ENCODE results near the gene CCDC68.
"Not testable (repeated sequence)": the region's sequence is repeated elsewhere in the genome, so short reads cannot be mapped to it uniquely, and the experiment has no call there.

Gene CCDC68

DNA sequence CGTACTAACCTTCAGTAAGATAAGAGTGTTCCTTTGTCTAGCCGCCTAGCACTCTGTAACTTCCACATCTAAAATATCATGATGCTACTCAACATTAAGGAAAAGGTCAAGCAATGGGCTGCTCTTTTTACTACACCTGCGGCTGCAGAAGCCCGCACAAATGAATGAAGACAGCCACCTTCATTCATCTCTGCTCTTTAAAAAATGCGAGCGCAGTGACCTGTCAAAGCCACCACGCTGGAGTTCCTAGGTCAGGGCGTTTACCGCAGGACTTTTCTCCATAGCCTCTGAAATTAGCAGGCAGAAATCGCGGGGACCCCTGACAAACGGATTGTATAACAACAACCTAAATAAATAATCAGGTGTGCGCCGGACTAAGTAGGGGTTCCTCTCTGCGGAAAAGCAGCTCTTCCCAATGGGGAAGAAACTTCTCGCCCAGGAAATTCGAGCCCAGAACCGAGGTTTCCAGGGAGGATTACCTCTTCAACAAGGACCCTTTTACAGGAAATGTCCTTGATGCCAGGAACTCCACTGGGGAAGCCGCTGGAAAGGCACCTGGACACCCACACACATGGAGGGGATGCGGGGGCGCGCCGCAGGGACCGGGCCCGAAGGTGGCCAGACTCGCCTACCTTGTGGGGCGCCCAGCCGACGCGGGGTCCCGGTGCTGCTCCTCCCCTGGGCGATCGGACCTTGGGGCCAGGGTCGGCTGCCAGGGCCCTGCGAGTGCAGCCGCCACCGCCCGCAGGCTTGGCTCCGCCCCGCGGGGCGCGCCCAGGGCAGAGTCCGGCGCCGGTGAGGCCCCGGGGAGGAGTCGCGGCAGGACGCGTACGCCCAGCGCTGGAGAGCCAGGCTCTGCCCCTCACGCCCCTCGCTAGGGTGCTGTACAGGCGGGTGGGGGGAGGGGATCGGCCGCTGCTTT, at the start of gene CCDC68:
TSS of gene CCDC68 (minus strand) at position 758 of the 922 bp plus-strand sequence. CDS start 16,670 bp downstream, outside the sequence.
- DNase-seq, result no peak

GRCh38 chr18:55007602-55008001, 48.3 kb upstream of the CCDC68 start:
- no peak for DNase-seq

DNA sequence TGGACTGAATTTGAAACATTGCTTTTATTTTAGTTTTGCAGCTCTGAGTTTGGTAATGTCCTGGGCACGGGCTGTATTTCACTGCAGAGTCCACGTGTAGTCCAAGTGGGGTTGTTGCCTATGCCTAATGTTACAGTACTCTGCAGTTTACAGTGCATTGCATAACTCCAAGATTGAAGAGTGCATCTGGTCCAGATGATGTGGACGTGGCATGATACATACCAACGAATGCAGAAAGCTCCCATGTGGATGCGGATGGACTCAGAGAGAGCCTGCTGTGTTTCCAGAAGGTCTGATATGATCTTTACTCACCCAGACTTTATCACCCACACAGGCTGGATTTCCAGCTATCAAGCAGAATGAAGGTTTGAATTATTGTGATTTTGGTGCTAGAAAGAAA, 44.4 kb upstream of the CCDC68 start:
- no peak for DNase-seq

DNA sequence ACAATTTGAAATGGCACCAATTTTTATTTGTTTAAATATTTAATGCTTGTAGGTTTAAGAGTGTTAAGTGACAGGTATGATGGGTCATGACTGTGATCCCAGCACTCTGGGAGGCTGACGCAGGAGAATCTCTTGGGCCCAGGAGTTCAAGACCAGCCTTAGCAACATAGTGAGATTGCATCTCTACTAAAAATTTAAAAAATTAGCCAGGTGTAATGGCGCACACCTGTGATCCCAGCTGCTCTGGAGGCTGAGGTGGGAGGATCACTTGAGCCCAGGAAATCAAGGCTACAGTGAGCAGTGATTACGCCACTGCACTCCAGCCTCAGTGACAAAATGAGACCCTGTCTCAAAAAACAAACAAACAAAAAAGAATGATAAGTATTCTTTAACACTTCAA, 43.0 kb upstream of the CCDC68 start:
- DNase-seq, result no peak

GRCh38 chr18:55001394-55002024, 42.2 kb upstream of the CCDC68 start:
- no peak for DNase-seq

DNA sequence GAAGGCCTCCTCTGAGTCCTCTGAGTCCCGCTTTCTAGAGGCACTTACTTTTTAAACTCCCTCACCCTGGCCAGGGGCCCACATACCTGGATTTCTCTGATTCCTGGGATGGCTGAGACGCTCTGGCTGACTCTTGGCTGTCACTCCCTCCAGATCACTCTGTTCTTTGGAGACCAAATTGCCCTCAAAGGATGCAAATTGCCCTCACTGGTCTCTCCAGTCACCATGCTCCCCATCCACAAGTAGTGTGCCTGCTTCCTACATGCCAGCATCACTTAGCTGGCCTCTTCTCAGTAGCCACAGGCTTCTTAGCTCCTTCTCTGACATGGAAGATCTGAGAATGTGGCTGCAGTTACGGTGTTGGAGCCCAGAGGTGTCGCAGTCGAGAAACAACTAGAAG, 41.3 kb upstream of the CCDC68 start:
- no peak for DNase-seq

GRCh38 chr18:54999016-54999415, 39.8 kb upstream of the CCDC68 start:
- no peak for DNase-seq

GRCh38 chr18:54995421-54996143, 36.3 kb upstream of the CCDC68 start:
- no peak for DNase-seq

DNA sequence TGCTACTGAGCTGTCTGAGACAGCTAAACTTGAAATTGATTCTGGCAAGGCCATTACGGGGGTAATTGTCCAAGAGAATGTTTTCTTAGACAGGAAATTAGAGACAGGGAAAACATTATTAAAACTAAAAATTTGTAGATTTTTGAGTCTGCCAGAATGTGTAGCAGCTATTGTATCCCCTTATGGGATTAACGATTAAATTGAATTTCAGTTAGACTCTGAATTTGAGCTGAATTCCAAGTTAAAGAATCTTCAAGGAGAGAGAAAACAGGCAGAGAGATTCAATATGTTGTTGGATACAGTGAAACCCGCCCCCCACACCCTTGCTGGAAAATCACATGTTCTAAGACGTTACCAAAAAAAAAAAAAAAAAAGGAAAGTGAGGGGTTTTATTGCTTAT, 32.7 kb upstream of the CCDC68 start:
- DNase-seq, result no peak

GRCh38 chr18:54984908-54985307, 25.6 kb upstream of the CCDC68 start:
- no peak for DNase-seq

DNA sequence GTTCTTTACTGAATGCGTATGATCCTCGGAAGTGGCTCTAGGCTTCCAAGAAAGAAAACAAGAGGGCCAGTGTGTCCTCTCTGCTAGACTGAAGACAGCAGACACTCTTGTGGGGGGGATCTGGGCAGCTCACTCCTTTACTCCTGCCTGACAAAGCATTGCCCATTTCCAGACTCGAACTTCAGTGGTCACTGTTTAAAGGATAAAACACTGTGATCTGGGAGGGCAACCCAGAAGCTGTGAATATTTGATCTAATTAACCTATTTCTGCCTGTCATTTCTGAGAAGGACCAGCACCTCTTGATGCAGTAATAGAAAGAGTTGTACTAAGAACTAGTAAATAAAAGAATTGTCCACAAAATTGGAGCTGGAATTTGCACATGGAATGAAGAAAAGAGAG, 24.5 kb upstream of the CCDC68 start:
- no peak for DNase-seq

DNA sequence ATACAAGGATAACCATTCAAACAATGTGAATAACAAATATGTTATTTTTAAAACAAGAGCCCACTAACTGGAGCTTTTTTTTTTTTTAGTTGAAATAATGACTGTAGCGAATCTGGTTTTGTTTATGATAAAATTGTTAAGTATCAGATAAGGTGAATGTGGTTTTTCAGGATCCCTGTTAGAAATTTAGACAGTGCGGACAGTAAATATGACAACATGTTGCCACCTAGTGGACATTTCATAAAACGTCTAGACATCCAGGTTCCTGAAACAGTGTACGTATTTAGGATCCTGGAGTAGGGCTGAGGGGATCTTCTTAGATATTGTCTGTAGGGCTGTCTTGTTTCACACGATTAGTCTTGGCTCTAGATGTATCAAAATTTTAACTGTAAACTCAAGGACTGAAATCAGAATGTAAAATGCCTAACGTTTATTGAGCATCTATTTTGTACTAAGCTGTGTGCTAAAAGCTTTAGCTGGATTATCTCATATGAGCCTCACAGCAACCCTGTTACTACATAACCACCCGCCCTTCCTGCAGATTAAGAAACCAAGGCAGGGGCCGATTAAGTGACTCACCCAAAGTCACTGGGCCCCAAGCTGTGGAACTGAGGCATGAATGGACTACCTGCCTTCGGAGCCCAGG, 23.9 kb upstream of the CCDC68 start:
- no peak for DNase-seq

DNA sequence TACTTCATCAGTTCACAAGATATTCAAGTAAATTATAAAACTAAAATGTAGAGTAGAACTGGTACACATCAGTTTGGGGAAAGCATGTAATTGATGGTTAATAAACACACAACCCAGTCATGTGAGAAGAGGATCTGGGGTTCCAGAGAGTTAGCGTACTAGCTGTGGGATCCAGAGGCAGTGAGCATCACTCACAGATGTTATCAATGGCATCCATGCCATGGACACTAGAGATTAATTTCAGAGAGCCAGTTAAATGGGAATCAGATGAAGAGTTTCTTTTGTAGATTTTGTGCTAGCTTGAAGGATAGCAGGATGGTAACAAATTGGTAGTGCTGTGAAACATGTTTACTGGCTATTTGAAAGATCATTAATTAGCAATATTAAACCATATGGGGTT, 21.8 kb upstream of the CCDC68 start:
- no peak for DNase-seq

DNA sequence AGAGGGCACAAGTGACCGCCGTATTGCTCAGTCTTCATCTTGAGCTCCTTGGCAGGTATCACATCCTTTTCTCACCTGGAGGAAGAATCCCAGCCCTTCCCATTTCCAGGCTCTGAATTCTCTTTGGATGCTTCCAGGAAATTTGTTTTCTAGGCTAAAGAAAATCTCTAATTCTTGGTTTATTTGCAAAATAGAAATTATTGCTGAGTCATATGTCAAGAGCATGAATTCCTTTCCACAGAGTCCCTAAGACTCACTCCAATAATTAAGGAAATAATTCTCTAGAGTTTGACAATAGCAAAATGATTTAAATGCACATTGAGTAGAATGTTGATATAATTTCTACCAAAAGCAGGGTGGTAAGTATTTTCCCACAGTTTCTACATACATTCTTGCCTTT, 16.3 kb upstream of the CCDC68 start:
- DNase-seq, result no peak

DNA sequence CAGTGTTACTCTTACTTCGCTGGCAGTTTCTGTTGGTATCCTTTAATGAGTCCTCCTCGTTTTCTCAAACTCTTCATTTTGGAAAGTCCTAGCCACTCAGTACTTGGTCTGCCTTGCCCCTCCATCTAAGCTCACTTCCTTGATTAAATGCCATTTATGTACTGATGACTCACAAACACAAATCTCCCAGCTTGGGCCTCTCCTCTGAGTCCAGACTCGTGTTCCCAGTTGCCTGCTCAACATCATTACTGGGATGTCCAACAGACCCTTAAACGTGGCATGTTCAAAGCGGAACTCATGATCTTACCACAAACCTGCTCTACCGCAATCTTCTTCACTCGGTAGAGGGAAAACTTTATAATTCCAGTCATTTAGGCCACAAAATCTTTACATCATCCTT, 13.8 kb upstream of the CCDC68 start:
- DNase-seq, result no peak

DNA sequence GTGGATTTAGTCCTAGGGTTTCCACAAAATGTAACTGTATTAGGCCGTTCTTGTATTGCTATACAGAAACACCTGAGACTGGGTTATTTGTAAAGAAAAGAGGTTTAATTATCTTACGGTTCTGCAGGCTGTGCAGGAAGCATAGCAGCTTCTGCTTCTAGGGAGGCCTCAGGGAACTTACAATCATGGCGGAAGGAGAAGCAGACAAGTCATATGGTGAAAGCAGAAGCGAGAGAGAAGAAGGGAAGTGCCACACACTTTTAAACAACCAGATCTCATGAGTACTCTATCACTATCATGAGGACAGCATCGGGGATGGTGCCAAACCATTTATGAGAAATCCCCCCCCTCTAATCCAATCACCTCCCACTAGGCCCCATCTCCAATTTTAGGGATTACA, 9.5 kb upstream of the CCDC68 start:
- DNase-seq, result no peak

DNA sequence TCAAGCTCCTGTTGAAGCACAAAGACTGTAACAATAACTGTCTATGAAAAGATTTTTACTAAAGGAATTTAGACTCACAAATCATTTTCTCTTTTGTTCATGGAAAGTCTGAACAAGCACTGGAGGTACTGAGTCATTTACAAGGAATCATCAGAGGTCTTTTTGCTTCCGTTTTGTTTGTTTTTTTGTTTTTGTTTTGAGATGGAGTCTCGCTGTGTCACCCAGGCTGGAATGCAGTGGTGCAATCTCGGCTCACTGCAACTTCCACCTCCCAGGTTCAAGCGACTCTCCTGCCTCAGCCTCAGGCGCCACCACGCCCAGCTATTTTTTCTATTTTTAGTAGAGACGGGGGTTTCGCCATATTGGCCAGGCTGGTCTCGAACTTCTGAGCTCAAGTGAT, 9.0 kb upstream of the CCDC68 start:
- not testable (repeated sequence) for DNase-seq

DNA sequence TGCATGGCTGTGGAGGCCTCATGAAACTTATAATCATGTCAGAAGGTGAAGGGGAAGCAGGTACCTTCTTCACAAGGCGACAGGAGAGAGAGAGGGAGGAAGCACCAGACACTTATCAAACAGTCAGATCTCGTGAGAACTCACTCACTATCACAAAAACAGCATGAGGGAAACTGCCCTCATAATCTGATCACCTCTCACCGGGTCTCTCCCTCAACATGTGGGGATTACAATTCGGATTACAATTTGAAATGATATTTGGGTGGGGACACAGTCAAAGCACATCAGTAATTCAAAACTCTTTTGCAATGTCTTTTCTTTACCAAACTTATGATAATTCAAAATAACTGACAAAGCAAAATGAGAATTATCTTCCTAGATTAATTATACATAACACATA, 8.5 kb upstream of the CCDC68 start:
- DNase-seq, result no peak

DNA sequence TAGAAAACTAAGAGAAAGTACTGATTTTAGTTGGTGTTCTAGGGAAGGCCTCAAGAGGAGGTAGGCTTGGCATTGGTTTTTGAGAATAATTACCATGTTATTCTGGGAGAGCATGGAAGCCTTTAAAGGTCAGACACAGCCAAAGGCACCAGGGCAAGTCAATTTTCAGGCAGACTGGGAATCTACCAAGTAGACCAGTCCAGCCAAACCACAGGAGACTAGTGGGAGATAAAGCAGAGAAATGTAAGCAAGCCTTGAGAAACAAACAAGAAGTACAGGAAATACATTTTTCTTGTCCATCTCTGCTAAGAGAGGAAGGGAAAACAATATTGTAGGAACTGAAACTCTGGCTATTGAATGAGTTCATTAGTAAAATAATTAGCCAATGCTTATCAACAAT, 5.5 kb upstream of the CCDC68 start:
- DNase-seq, result no peak

DNA sequence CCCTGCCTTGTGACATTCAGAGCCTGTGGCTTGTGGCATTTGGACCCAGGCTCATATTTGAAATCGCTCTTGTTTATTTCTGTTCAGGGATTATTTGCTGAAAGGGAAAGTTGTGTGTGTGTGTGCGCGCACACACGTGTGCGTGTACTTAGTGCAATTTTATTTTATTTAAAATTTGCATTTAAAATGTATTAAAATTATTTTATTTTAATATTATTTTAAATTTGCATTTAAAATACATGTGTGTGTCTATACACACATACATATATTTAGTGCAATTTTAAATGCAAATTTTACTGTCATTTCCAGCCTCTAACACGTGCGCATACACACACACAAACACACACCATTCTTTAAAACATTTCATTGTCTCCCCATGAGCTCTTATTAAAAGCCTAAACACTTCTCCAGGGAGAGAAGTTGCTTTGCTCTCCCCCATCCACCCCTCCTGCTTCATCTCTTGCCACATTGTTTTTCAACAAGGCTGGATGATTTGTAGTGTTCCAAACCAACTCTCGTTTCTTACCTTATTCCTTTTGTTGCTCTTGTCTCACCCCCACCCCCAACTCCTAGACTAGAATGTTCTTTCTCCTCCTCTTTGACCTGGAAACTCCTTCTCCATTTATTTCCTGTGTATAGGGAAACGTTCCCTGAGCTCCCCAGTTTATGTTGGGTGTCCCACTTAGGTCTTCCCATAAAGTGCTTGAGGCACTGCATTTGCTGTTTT, 3.8 kb upstream of the CCDC68 start:
- no peak for DNase-seq

- no peak for DNase-seq
Measured at GRCh38 chr18:54961868-54962267, 2.6 kb upstream of the CCDC68 start.

GRCh38 chr18:54961016-54961423, 1.8 kb upstream of the CCDC68 start:
- DNase-seq, result no peak

- no peak for DNase-seq
Measured at GRCh38 chr18:54960197-54960596, 936 bp upstream of the CCDC68 start.

Data from NCI-H524 treated with DMSO at 0.1 percent for 48 hours (cell line).